ENCODE data around the gene SLC5A12. TPM values are rescaled to one million over a fixed set of nuclear protein-coding genes. Genes with fewer than 3 reads are reported as not detected.

Gene SLC5A12
- total and polyA plus RNA-seq, 12 donors: 0.03 to 0.33 (median 0.12) TPM; not detected in 8

DNA sequence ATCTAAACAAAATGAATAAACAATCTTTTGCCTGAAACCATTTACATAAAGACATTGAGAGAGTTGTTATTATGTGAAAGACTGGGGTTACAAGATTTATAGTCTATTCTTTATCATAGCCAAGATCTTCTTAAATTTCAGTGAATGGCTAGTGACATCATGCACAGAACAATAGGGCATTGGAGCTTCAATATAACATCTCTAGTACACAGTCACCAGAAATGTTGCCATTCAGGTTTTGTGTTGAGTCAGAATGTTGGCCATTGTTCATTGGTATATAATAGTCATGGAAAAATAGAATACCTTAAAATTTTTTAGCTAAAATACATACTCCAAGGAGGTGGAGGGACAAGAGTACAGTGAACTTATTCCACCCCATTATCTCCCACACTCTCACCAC lies 44.3 kb downstream of the SLC5A12 start:
- no peak for DNase-seq
- Histone ChIP-seq H3K4me1 (replicated peaks in 1 of 2) (no peaks in the 10 kb centered on the region), H3K4me3 (no peak overlapping the region), H3K36me3 (replicated peaks in 1 of 2) (no peaks in the 10 kb centered on the region), H3K27me3 (no peaks in the 10 kb centered on the region), H3K27ac (no peak overlapping the region), H3K9me3 (replicated peaks in 1 of 3) (no peaks in the 10 kb centered on the region)
- no peak for TF ChIP-seq POLR2A (IDR thresholded peaks at IDR 0.05)
- TF ChIP-seq, protein P1, sequence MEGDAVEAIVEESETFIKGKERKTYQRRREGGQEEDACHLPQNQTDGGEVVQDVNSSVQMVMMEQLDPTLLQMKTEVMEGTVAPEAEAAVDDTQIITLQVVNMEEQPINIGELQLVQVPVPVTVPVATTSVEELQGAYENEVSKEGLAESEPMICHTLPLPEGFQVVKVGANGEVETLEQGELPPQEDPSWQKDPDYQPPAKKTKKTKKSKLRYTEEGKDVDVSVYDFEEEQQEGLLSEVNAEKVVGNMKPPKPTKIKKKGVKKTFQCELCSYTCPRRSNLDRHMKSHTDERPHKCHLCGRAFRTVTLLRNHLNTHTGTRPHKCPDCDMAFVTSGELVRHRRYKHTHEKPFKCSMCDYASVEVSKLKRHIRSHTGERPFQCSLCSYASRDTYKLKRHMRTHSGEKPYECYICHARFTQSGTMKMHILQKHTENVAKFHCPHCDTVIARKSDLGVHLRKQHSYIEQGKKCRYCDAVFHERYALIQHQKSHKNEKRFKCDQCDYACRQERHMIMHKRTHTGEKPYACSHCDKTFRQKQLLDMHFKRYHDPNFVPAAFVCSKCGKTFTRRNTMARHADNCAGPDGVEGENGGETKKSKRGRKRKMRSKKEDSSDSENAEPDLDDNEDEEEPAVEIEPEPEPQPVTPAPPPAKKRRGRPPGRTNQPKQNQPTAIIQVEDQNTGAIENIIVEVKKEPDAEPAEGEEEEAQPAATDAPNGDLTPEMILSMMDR (IDR thresholded peaks at IDR 0.05): no peak
- intact Hi-C loops (cut with DNase I): no loop called here

DNA sequence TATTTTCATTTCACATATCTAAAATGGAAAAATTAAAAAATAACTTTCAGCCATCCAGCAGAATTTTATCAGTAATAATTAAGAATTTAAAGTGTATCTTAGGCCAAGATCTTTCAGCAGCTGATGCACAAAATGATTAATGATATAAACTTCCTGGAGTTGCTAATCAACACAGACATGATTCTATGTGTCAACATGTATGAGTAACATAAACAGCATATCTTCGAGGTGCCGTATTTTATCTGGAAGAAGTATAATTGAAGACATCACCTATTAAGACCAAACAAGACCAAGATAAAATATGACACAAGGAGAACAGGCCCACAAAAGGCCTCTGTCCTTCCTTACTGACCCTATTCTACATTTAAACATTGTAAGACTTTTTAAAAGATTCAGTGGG lies 45.2 kb downstream of the SLC5A12 start:
- H3K27me3 ChIP-seq: no peaks in the 10 kb centered on the region
- no peak overlapping the region for H3K27ac ChIP-seq
- H3K36me3 ChIP-seq (replicated peaks in 1 of 2): no peaks in the 10 kb centered on the region
- intact Hi-C loops (cut with DNase I): no loop called here
- WGBS, 4 donors: 68 to 71% (median 71%) methylated on average over 2 of the region's 2 CpGs
- no peaks in the 10 kb centered on the region for H3K4me1 ChIP-seq (replicated peaks in 1 of 2)
- TF ChIP-seq, protein P1 (IDR thresholded peaks at IDR 0.05): no peak
- no peak for TF ChIP-seq POLR2A (IDR thresholded peaks at IDR 0.05)
- no peak for DNase-seq
- H3K4me3 ChIP-seq: no peak overlapping the region
- no peaks in the 10 kb centered on the region for H3K9me3 ChIP-seq (replicated peaks in 1 of 3)

DNA sequence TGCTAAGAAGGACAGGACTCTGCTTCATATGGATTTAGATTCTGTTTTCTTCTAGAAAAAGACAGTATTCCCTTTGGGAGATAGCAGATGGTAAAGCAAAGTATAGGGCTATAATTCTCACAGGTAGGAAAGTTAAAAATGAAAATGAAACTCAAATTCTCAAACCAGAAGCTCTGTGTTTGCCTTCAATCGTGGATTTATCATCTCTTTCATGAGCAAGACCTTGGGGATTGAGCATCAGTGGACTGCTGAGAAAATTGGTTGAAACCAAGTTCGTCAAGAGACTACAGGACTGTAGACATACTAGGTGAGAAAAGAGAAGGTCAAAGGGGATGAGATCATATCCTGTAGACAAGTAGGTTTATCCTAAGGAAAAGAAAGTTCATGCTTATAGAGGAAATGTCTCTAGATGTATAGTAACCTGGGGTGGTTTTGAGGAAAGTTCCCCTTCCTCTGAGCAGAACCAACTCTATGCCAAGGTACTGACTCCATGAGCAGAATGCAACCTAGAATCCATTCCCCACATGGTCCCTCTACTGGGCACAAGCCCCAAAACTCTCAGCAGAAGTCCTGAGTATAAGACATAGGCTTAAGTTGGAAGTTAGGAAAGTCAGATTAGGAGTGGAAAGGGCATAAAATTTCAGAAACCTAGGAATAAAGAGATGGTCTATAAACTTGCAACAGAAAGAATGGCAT lies 46.5 kb downstream of the SLC5A12 start:
- no peak overlapping the region for H3K27ac ChIP-seq
- intact Hi-C loops (cut with DNase I): no loop called here
- H3K27me3 ChIP-seq: no peaks in the 10 kb centered on the region
- H3K9me3 ChIP-seq (replicated peaks in 1 of 3): no peaks in the 10 kb centered on the region
- 26 to 44% (median 42%) methylated on average over 2 of the region's 2 CpGs for WGBS, 4 donors
- no peak for DNase-seq
- no peaks in the 10 kb centered on the region for H3K4me1 ChIP-seq (replicated peaks in 1 of 2)
- no peaks in the 10 kb centered on the region for H3K36me3 ChIP-seq (replicated peaks in 1 of 2)
- H3K4me3 ChIP-seq: no peak overlapping the region
- TF ChIP-seq, protein P1 (IDR thresholded peaks at IDR 0.05): no peak
- TF ChIP-seq POLR2A (IDR thresholded peaks at IDR 0.05): no peak

DNA sequence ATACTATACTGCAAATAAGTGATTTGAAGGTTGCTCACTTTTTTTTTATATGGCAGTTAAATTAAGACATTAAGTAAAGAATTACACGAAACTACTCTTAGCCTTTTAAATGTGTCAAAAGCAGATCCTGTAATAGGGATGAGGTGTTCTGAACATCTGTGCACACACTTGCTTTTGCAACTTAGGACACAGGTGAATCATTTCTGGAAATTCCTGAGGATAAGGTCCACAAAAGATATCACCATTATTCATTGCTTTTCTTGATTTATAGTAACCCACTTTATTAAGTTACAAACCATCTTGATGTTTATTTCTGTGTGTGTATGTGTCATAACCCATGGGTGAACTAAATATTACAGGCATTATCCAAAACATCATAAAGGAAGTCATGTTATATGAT lies 55.9 kb downstream of the SLC5A12 start:
- TF ChIP-seq, protein P1 (IDR thresholded peaks at IDR 0.05): no peak
- Histone ChIP-seq H3K27ac (no peak overlapping the region), H3K4me1 (replicated peaks in 1 of 2) (no peaks in the 10 kb centered on the region), H3K36me3 (replicated peaks in 1 of 2) (no peaks in the 10 kb centered on the region), H3K9me3 (replicated peaks in 1 of 3) (no peaks in the 10 kb centered on the region), H3K27me3 (no peaks in the 10 kb centered on the region), H3K4me3 (no peak overlapping the region)
- WGBS, 4 donors: 49 to 65% (median 62%) methylated on average over 1 of the region's 1 CpG
- DNase-seq: no peak
- intact Hi-C loops (cut with DNase I): no loop called here
